Right renal cortex interstitium (tissue), 3 donors: Measurements from ENCODE around the gene SAG. TPM values are rescaled to one million over a fixed set of nuclear protein-coding genes. Genes with fewer than 3 reads are reported as not detected.

Source experiments
- DNase-seq, 3 donors: peaks; one replicate each; pipeline ENCODE4 v3.0.0-alpha.2; 2013; ENCODE audit warnings: low read depth in 3 of 3, low spot score in 2 of 3
- polyA plus RNA-seq, 3 donors: library from polyadenylated mRNA; unstranded; fragments of 120-200 nt; gene quantifications; one replicate each; pipeline ENCODE4 v1.2.1, GENCODE V29; 2013; ENCODE audit not compliant: insufficient read length in 3 of 3

Gene SAG
- polyA plus RNA-seq, result under 1 TPM; 0.07 to 0.21 (median 0.16) TPM

DNA sequence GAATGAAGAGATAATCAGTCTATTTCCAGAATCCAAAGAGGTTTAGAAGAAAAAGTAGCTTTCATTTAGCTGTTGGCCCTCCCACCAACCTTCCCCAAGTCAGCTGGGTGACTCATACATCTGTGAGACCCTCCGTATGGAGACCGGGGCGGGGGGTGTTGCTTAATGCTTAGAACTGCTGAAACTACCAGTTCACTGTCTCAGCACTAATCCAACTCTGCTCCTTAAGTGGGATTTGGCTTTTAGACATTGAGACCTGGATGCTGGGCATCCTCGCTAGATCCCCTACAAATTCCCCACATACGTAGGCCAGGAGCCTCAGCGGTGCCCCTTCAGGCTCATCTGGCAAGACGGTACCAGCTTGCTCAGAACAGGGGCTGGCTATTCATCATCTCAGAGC, at the start of gene SAG:
Gene SAG (plus strand): TSS at position 252 of the 400 bp plus-strand sequence. CDS start 1,374 bp downstream, outside the sequence.
- DNase-seq, result no peak

DNA sequence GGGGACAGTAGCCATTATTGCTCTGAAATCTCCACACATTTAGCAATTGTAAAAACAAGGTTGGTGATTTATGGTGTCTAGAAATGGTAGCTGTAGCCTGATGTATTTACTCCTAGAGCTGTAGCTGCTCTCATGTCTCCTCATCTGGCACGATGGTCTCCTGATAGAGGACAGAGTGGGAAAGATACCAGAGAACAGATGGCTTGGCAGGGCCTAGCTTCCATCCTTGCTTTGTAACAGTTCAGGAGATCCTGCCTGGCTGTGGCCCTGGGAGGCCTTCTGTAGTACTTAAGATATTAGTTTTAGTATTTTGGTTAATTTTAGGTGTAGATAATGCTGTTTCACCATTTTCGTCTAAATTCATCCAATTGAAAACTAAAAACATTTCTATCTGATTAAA, 49.4 kb upstream of the SAG start:
- no peak for DNase-seq

DNA sequence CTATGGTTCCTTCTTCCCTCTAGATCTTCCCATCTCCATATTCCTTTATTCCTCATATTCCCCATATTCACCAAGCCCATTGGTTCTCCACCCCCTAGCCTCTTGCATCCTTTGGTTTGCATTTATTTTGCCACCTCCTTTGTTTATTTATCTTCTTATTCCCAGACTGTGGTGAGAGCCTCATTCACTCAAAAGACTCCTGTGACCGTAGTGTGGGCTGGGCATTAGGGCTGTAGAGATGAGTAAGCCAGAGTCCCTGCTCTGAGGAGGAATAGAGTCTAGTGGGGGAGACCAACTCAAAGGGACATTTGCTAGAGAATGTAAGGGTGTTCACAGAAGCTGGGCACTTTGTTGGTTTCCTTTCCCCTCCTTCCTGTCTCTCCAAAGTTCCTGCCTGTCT, 47.9 kb upstream of the SAG start:
- DNase-seq, result no peak

DNA sequence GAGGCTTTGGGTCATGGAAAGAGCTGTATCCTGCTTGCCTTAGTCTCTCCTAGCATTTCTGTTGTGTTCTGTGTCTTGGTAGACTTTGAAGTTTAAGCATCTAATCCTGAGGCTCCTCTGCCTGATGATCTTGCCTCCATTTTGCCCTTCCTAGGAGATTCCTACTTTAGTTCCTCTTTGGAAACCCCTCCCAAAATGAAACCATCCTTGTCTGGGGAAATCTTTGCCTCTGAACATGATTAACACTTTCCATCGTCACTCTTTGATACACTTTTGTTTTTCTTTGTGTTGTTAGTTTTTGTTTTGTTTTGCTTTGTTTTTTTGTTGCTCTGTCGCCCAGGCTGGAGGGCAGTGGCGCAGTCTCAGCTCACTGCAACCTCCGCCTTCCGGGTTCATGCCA, 47.0 kb upstream of the SAG start:
- no peak for DNase-seq

DNA sequence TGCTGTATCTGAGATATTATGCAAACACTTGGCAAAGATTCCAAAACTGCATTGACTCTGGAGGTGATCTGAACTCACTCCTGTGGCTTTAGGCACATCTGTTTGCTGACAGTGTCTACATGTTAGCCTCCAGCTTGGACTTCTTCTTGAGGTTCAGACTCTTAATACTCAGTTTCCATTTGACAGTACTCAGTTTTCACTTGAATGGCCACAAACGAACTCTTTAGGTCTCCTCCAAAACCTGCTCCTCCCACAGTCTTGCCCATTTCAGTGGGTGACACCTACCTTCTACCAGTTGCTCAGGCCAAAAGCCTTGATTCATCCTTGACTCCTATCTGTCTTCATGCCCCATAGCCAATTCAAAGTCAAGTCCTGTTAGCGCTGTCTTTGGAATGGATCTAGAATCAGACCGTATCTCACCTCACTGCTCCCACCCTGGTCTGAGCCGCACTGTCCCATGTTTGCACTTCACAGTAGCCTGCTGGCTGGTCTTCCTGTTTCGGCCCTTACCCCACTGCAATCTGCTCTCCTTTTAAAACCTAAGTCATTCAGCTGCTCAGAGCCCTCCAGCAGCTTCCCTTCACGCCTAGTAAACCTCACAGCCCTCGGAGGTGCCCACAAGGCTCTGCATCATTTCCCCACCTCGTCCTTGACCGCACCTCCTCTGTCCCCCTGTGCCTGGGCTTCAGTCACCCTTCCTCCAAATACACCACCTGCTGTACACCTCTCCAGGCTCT, 45.6 kb upstream of the SAG start:
- DNase-seq, result no peak

DNA sequence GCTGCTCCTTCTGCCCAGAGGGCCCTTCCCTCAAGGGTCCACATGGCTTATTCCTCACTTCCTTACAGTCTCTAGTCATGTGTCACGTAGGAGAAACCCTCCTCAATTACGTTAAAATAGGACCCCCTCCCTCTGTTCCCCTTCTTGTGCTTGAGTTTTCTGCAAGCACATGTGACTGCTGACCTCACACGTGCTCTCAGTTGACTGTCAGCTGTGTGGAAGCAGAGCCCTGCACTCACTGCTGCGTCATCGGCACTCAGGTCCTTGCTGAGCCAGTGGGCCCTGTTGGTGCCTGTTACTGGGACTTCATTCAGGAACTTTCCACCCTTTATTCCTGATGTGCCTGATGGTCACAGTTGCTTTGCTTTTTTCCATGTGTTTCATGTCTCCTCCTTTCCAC, 45.1 kb upstream of the SAG start:
- DNase-seq, result no peak

DNA sequence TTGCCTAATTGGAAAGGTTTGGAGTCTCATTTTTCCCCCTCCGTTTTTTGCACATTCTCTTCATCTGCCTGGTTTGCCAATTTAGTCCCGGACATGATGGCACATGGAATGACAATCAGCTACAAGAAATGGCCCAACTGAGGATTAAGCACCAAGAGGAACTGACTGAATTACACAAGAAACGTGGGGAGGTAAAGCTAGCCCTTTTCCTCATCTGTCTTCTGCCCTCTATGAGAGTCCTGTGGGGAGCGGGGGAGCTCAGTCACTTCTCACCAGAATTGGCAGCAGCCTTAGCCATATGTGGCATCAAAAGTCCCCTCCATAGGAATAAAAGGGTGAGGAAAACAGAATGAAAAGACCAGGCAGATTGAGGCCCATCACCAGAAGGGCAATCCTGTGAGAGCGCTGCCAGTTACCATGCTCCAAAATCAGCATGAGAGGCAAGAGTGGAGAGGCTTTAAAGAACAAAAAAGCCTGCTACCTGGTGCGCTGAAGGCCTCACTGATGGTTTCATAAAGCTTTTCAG, 44.5 kb upstream of the SAG start:
- no peak for DNase-seq

DNA sequence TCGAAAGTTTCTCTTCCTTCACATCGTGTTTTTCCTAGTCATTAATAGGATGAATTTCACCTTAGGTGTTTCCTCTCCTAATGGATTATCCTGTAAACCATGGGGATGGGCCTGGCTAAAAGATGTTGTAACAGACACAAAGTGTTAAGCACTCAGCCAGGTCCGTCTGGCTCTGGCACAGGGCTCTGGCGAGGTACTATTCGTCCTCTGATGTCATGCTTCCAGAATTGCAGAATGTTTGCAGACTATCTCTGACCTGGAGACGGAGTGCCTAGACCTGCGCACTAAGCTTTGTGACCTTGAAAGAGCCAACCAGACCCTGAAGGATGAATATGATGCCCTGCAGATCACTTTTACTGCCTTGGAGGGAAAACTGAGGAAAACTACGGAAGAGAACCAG, 42.9 kb upstream of the SAG start:
- no peak for DNase-seq

DNA sequence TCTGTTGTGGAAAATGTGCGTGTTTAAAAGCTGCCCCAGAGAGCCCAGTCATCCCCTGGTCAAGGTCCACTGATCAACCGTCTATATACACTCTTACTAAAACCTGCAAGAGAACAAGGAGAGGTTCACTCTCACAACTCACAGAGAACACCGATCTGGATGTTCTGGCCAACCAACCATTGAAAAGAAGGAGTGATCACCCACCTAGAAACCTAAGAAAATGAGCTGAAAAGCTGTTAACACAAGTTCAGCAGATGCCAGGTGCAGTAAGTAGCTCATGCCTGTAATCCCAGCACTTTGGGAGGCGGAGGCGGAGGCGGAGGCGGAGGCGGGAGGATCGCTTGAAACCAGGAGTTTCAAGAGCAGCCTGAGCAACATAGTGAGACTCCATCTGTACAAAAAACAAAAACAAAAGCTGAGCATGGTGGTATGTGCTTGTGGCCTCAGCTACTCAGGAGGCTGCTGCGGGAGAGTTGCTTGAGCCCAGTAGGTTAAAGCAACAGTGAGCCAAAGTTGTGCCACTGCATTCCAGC, 41.7 kb upstream of the SAG start:
- DNase-seq, result no peak

DNA sequence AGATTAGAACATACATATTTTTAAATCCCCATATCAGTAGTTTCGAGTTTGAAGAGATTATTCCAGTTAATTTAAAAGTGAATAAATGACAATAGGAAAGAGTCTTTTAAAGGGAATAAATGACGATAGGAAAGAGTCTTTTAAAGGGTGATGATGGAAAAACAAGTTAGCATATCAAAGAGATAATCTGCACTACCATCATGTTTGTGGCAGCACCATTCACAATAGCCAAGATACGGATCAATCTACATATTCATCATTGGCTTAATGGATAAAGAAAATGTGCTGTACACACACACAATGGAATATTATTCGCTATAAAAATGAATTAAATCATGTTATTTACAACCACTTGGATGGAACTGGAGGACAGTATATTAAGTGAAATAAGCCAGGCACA, 41.1 kb upstream of the SAG start:
- no peak for DNase-seq

DNA sequence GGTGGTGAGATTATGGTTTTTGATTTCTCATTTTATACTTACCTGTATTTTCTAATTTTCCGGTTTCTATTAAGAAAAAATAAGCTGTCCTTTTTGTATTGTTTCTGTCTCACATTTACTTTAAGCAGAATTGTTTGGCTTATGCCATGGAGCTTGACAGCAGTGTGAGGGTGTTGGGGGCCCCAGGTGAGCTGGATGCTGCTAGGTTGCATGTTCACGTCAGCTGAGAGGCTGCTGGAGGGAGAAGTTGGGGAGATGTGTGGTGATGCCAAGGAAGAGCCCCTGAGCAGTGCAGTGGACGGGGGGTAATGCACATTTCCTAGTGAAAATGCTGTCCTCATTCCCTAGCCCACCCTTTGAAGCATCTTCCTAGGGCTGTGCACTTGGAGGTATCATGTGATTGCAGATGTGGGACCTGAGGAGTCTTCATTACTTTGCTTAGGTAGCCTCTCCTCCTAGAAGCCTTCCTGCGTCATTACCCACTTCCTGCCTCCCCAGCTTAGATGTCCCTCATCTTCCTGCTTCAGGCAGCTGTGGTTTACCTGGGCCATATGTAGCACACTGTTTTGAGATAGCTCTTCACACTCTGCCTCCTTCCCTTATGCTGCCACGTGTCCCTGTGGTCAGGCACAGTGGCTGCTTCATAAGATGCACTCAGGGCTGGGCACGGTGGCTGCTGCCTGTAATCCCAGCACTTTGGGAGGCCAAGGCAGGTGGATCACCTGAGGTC, 39.9 kb upstream of the SAG start:
- DNase-seq, result no peak

DNA sequence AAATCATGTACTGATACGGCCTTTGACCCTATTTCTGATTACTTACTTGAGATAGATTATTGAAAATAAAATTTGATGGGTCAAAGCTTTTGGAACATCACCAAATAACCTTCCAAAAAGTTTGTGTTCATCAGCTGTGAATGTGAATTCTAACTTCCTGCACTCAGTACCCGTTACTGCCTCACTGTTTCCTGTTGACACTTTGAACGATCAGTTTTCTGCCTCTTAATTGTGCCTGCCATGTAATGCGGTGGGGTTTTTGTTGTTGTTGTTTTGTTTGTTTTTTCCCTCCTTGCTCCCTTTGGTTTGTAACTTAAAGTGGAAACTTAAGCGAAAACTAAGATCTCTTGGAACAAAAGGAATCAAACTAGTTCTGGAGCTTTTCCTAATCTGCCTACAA, 37.2 kb upstream of the SAG start:
- DNase-seq, result no peak

DNA sequence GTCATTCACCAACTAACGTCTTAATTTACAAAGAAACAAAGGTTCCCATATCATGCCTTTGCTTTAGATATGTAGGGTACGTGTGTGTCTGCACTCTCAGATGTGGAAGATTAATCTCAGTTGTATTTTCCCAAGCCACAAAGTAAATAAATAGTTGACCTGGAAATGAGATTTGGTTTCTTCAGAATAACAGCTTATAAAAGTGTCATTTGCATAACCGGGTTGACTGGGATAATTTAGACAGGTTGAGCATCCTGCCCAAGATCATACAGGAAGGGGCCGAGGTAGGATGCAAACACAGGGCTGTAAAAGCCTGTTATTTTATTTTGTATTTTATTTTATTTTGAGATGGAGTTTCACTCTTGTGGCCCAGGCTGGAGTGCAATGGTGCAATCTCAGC, 36.7 kb upstream of the SAG start:
- DNase-seq, result no peak

DNA sequence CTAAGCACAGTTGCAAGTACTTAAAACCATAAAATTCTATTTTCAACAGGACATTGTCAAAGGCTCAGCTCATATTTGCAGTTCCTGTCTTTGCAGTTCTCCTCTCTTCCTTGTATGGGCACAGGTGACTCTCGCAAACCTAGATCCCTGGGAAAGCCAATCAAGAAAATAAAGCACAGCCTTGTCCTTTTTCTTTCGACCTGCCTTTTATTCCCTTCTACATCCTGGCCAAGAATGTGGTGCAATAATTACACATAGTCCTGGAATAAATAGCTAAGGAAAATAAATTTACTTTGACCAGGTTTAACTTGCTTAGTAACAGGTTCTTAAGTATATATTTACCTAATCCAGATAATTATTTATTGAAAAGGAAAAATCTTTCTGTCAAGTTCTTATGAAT, 35.9 kb upstream of the SAG start:
- DNase-seq, result no peak

DNA sequence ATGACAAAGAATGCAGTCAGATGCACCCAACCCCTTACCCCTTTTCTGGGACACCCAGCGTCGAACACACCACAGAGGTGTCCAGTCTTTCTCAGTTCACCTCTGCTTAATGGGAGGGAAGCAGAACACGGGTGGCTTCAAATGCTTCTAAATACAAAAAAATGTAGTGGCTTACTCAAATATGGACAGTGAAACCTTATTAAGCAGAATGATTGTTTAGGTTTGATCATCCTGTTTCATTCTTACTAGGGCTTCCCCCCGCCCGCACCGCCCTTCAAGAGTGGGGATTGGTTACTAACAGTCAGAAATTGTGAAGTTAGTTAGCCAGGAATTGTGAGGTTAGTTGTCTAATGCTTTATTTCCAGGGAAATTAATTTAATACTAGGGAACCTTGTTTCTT, 34.5 kb upstream of the SAG start:
- DNase-seq, result no peak

DNA sequence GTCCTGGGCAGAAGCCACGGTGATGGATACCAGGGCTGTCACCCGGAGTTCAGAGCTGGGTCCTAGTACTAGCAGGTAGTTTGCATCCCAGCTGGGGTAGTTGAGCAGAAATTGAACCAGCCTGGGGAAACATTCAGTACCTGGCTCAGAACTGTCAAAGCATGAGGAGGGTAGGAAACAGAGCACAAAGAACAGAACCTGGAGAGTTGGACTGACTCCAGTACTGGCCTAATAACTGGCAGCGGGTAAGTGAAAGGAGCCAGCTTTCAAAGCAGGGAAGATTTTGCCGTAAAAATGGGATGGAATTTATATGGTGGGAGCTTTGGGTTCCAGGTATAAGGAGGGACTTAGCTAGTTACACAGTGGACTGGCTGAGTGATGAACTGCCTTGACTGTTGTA, 32.4 kb upstream of the SAG start:
- DNase-seq, result no peak

DNA sequence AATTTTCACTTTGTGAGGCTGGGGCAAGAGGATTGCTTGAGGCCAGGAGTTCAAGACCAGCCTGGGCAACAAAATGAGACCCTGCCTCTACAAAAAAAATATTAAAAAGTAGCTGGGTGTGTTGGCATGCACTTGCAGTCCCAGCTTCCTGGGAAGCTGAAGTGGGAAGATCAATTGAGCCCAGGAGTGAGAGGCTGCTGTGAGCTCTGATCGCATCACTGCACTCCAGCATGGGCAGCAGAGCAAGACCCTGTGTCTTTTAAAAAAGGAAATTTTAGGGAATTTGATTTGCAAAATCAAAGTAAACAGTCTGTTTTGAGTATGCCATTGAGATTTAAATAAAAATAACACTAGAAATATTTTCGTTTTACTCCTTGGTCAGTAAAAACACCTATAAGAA, 28.7 kb upstream of the SAG start:
- DNase-seq, result no peak

DNA sequence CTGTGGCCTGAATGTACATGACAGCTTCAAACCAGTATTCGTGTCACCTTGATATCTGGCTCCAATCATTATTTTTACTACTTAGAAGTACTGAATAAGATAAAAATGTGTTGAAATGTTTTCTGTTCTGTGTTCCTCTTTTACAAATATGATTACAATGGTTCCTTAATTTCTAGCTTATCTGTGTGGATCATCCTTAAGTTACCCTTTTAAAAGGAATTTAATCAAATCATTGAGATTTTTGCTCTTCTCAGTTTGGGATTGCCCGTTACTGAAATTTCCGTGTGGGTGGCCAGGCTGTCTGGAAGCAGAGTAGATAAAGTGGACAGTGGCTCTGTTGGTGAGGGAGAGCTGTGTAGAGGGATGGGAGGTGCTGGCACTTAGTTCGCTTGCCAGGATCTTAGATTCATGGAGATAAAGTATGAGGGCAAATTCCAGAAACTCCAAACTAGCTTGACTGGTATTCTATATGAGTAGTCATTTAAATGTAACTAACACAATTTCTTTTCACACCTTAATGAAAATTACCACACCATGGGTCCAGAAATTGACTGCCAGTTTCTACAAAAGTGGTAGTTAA, 27.4 kb upstream of the SAG start:
- DNase-seq, result no peak

DNA sequence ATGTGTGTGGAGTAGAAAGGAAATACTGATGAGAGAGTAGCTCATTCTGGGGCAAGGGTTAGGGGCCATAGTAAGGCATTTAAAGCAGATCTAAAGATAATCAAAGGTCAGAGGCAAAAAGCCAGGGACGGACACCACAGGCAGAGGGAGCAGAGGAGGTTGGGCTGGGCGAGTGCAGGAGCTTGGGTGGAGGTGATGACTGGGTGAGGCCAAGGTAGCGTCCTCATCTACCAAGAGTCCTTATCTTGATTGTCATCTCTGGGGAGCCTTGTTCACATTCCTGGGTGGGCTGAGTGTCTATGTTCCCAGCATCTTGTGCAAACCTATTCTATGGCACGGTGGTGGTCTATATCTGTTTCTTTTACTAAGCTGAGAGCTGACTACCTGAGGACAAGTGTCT, 26.1 kb upstream of the SAG start:
- DNase-seq, result no peak

DNA sequence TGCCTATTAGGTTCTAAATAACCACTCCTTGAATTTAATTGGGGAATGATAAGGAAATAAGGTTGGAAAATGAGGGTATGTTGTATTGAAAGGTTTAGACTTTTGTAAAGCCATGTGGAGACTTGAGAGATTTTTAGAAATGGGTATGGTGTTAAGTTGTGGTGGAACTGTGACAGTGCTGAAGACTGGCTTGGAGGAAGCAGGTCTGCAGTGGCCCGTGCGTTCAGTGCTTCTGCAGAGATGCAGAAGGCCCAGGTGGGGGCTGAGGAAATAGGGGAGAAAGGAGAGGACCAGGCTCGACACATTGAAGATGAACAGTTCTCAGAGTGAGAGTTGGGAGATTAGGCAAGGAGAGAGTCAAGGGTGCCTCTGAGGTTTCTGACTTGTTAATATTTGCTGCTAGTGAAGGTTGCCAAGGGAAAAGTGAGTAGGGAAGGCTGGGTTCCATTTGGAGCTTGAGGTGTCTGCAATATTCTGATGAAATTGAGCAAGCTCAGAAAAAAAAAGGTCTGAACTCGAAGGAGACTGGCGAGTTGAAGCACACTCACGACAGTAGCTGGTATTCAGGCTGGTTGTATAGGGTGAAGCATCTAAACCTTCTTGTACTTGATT, 25.5 kb upstream of the SAG start:
- DNase-seq, result no peak

DNA sequence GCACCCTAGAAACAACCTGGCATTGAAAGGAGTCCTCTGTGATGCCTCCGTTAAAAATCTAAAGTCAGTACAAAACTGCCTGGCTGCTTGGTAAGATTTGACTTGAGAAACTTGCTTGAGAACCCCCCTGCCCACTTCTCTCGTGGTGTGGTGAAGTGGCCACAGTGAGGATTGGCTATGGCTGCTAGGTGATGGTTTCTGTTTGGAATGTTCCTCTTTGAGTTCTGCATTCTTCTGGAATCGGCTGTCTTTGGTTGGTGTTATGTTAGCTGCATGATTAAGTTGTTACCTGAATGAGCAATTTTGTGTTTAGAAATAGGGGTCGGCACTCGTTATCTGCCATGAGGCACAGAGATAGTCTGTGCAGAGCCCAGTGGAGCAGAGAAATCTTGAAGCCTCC, 21.7 kb upstream of the SAG start:
- DNase-seq, result no peak
